Ishikawa (cell line): ENCODE results near the gene RAPGEF5.

Source experiments
- CEBPB ChIP-seq: IDR thresholded peaks from 2 replicates; pipeline ENCODE4 v1.6.1; 2012
- CREB1 ChIP-seq: IDR thresholded peaks from 2 replicates; pipeline ENCODE4 v1.6.1; 2012; ENCODE audit warnings: low read depth
- EGR1 ChIP-seq: IDR thresholded peaks from 2 replicates; pipeline ENCODE4 v1.6.1; 2012
- EP300 ChIP-seq: IDR thresholded peaks from 2 replicates; pipeline ENCODE4 v1.6.1; 2012; ENCODE audit warnings: borderline replicate concordance
- FOXM1 ChIP-seq: IDR thresholded peaks from 2 replicates; pipeline ENCODE4 v1.6.1; 2012; ENCODE audit warnings: low read depth, borderline replicate concordance
- MAX ChIP-seq: IDR thresholded peaks from 2 replicates; pipeline ENCODE4 v1.6.1; 2012
- NFIC ChIP-seq: IDR thresholded peaks from 2 replicates; pipeline ENCODE4 v1.6.1; 2012
- RAD21 ChIP-seq: IDR thresholded peaks from 2 replicates; pipeline ENCODE4 v1.6.1; 2012; ENCODE audit warnings: low read depth
- REST ChIP-seq: IDR thresholded peaks from 2 replicates; pipeline ENCODE4 v1.6.1; 2012; ENCODE audit warnings: low read depth, mild to moderate bottlenecking
- TAF1 ChIP-seq: IDR thresholded peaks from 2 replicates; pipeline ENCODE4 v1.6.1; 2012; ENCODE audit warnings: low read depth, mild to moderate bottlenecking
- TCF12 ChIP-seq: IDR thresholded peaks from 2 replicates; pipeline ENCODE4 v1.6.1; 2012; ENCODE audit warnings: low read depth
- TEAD4 ChIP-seq: IDR thresholded peaks from 2 replicates; pipeline ENCODE4 v1.6.1; 2012
- USF1 ChIP-seq: IDR thresholded peaks from 2 replicates; pipeline ENCODE4 v1.6.1; 2012
- YY1 ChIP-seq: IDR thresholded peaks from 2 replicates; pipeline ENCODE4 v1.6.1; 2012; ENCODE audit warnings: low read depth
- ZBTB7A ChIP-seq: IDR thresholded peaks from 2 replicates; pipeline ENCODE4 v1.6.1; 2012; ENCODE audit warnings: low read depth

RAPGEF5 gene

GRCh38 chr7:22144950-22145349 is 212.0 kb downstream of the RAPGEF5 start:
- TF ChIP-seq RAD21 (no peak), TCF12 (no peak), NFIC (no peak), EGR1 (no peak), ZBTB7A (no peak), CREB1 (no peak), YY1 (no peak), TEAD4 (no peak), REST (no peak), FOXM1 (no peak), CEBPB (no peak), EP300 (no peak), TAF1 (no peak), MAX (no peak), USF1 (no peak)

- TF ChIP-seq REST, result no peak
- TF ChIP-seq CEBPB, result no peak
- TF ChIP-seq ZBTB7A, result no peak
- no peak for TF ChIP-seq TCF12
- TF ChIP-seq EGR1, result no peak
- TF ChIP-seq RAD21, result no peak
- no peak for TF ChIP-seq MAX
- no peak for TF ChIP-seq FOXM1
- TF ChIP-seq CREB1, result no peak
Observed at GRCh38 chr7:22143491-22143890, 213.5 kb downstream of the RAPGEF5 start.

- TF ChIP-seq FOXM1 (no peak), TCF12 (no peak), USF1 (no peak), RAD21 (no peak), YY1 (no peak), TEAD4 (no peak), CEBPB (no peak), EP300 (no peak), ZBTB7A (no peak), CREB1 (no peak), TAF1 (no peak), EGR1 (no peak), REST (no peak), MAX (no peak), NFIC (no peak)
Observed at GRCh38 chr7:22142572-22142971, 214.4 kb downstream of the RAPGEF5 start.

GRCh38 chr7:22141355-22141754 is 215.6 kb downstream of the RAPGEF5 start:
- TF ChIP-seq REST (no peak), RAD21 (no peak), EGR1 (no peak), YY1 (no peak), NFIC (no peak), FOXM1 (no peak)
